ENCODE results near the gene MAGEA9B. TPM values are rescaled to one million over a fixed set of nuclear protein-coding genes. Genes with fewer than 3 reads are reported as not detected.
"Not testable (repeated sequence)": the region's sequence is repeated elsewhere in the genome, so short reads cannot be mapped to it uniquely, and the experiment has no call there.

The MAGEA9B gene
- total RNA-seq = not detected

DNA sequence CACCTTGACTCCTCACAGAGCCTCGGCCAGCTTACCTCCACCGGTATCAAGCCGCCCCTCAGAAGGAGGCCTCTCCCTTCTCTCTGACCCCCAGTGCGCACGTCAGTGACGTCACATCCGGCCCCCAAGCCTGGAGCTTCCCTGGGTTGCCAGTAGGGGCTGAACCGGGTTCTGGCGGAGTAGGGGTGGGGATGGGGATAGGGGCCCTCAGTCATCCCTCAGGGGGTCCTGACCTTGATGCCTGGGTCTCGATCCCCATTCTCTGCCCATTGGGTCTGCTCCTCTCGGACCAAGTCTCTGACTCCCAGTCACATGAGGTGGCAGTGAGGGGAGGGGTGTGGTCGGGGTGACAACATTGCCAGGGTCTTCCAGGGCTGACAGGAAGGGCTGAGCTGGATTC, at the start of gene MAGEA9B:
TSS of gene MAGEA9B (minus strand) at position 101 of the 400 bp plus-strand sequence. CDS start 4,280 bp downstream, outside the sequence.
- H3K4me3 ChIP-seq; H3K9me3 ChIP-seq; intact Hi-C loops (cut with DNase I); H3K36me3 ChIP-seq; DNase-seq (ENCODE audit: extremely low spot score); H3K4me1 ChIP-seq; H3K27ac ChIP-seq (replicated peaks in 1 of 4); H3K27me3 ChIP-seq: not testable (repeated sequence)
- no CpG with 5 or more reads among the region's 12 CpGs for WGBS

DNA sequence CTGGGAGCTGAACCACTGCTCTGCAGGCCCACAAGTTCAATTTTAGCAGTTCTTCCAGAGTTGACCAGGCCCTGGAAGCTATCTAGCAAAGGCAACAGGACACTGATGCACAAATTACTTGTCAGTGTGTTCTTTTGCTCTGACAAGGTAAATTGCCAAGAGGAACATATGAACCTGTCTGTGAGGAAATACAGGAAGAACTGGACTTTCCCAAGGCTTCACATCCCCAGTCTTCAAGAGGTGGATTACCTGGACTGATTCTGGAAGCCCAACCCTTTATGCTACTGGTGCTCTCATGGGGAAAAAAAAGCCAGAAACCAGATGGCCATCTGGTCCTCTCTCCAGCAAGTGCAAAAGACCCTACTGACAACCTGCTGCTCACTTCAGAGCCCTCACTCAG, 46.3 kb upstream of the MAGEA9B start:
- TF ChIP-seq EP300 (IDR thresholded peaks at IDR 0.05) (no peak), POLR2AphosphoS5 (IDR thresholded peaks at IDR 0.05) (no peak), POLR2A (IDR thresholded peaks at IDR 0.05; ENCODE audit: low read depth) (no peak)
- TF ChIP-seq, protein P1, sequence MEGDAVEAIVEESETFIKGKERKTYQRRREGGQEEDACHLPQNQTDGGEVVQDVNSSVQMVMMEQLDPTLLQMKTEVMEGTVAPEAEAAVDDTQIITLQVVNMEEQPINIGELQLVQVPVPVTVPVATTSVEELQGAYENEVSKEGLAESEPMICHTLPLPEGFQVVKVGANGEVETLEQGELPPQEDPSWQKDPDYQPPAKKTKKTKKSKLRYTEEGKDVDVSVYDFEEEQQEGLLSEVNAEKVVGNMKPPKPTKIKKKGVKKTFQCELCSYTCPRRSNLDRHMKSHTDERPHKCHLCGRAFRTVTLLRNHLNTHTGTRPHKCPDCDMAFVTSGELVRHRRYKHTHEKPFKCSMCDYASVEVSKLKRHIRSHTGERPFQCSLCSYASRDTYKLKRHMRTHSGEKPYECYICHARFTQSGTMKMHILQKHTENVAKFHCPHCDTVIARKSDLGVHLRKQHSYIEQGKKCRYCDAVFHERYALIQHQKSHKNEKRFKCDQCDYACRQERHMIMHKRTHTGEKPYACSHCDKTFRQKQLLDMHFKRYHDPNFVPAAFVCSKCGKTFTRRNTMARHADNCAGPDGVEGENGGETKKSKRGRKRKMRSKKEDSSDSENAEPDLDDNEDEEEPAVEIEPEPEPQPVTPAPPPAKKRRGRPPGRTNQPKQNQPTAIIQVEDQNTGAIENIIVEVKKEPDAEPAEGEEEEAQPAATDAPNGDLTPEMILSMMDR (IDR thresholded peaks at IDR 0.05) = no peak
- intact Hi-C loops (cut with DNase I) = no loop called here

DNA sequence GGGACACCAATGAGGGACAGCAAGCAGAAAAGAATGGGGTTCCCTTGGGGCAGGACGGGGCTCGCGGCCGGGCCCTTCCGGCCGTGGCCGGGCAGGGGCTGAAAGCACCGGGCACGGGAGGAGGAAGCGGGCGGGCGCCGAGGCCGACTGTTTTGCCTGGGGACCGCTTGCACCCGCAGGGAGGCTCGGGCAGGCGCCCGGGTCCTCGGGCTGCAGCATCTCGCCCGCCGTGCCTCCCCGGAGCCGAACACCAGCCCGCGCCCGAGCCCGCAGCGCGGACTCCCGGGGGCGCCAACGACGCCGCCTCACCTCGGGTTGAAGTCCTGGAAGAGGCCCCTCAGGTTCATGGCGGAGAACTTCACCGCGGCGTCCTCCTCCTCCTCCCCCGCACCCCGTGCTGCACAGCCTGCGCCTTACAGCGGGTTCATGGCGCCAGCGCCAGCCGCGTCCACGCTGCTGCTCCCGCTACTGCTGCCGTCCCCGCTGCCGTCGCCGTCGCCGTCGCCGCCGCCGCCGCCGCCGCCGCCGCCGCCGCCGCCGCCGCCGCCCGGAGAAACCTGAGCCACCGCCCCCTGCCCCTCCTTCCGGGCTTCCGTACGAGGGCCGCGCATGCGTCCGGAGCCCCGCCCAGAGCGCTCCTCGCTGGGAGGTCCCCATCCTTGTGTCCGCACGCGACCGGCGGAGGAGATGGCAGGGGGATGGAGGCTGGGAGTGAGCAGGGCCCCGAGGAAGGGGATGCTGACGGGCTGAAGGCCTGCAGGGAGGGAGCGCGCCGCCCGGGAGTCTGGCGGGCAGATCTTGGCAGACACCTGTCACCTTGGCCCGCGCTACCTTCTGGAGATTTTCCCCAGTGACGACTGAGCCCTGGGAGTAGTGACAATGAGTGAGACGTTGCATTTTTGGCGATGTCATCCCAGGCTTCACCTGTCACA, 44.2 kb upstream of the MAGEA9B start, which contains the start of gene TMEM185A:
TSS of gene TMEM185A (minus strand) at position 559 of the 932 bp plus-strand sequence. CDS start at position 347, 212 bp downstream.
- Histone ChIP-seq H3K27me3 (no peaks in the 10 kb centered on the region), H3K36me3 (no peaks in the 10 kb centered on the region), H3K4me3 (peak within 1 kb of the TSS; percentile 65 to 83 (median 72)), H3K4me1 (peaks cover 11 to 25% (median 19%) of the 10 kb centered on the region in 4 donors), H3K9me3 (no peaks in the 10 kb centered on the region), H3K27ac (replicated peaks in 1 of 4) (peak within 1 kb of the TSS; percentile 67 to 82 (median 76))
- DNase-seq (ENCODE audit: extremely low spot score) = no peak
- 37% methylated on average over 32 of the region's 102 CpGs for WGBS
- intact Hi-C loops (cut with DNase I) = no loop called here
- TF ChIP-seq POLR2AphosphoS5 (IDR thresholded peaks at IDR 0.05) (peak; percentile 56 to 59), POLR2A (IDR thresholded peaks at IDR 0.05; ENCODE audit: low read depth) (no peak)

More for the DNA sequence above, 46.3 kb upstream of the MAGEA9B start:
- Histone ChIP-seq H3K27ac (replicated peaks in 1 of 4) (no peak overlapping the region), H3K36me3 (no peaks in the 10 kb centered on the region), H3K4me3 (no peak overlapping the region), H3K27me3 (no peaks in the 10 kb centered on the region), H3K9me3 (no peaks in the 10 kb centered on the region), H3K4me1 (peaks cover 9 to 25% (median 15%) of the 10 kb centered on the region in 4 donors)
- DNase-seq (ENCODE audit: extremely low spot score) = no peak

DNA sequence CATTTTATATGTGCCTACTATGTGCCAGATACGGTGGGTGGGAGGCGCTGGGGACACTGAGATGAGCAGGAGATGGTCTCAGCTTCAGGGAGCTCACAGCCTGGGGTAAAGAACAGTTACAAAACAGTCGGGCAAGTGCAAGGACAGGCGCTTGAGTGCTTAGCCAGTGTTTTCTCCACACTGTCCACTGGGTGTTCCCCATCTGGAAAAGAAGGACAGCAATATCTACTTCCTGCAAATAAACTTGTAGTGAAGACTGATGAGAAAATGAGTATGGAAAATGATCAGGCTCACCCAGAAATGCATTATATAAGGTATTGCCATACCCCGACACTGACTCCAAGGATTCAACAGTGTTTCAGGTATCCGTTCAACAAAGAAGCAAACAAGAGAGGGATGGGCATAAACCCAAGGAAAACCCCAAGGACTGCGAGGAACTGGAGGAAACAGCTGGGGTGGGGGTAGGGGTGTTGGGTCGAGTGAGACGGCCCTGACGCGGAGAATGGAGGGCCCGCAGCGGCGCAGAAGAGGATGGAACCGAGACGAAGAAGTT, 43.5 kb upstream of the MAGEA9B start:
- H3K9me3 ChIP-seq = no peaks in the 10 kb centered on the region
- H3K4me3 ChIP-seq = peak overlapping the region; percentile 65 to 83 (median 72)
- H3K4me1 ChIP-seq = peaks cover 11 to 25% (median 19%) of the 10 kb centered on the region in 4 donors
- H3K27me3 ChIP-seq = no peaks in the 10 kb centered on the region
- intact Hi-C loops (cut with DNase I) = no loop called here
- no peaks in the 10 kb centered on the region for H3K36me3 ChIP-seq
- no peak for DNase-seq (ENCODE audit: extremely low spot score)
- peak overlapping the region; percentile 67 to 82 (median 76) for H3K27ac ChIP-seq (replicated peaks in 1 of 4)
- 41% methylated on average over 16 of the region's 16 CpGs for WGBS
- TF ChIP-seq, protein P1 (IDR thresholded peaks at IDR 0.05) = peak in 1 of 3 experiments; percentile 19
- TF ChIP-seq POLR2A (IDR thresholded peaks at IDR 0.05; ENCODE audit: low read depth) = no peak

- TF ChIP-seq, protein P1 (IDR thresholded peaks at IDR 0.05) = no peak
- TF ChIP-seq EP300 (IDR thresholded peaks at IDR 0.05) = no peak
- TF ChIP-seq POLR2AphosphoS5 (IDR thresholded peaks at IDR 0.05) = no peak
- TF ChIP-seq POLR2A (IDR thresholded peaks at IDR 0.05; ENCODE audit: low read depth) = no peak
- Histone ChIP-seq H3K4me3 (peak overlapping the region in 3 of 4 donors; percentile 65 to 83 (median 77)), H3K27me3 (no peaks in the 10 kb centered on the region), H3K4me1 (peaks cover 11 to 28% (median 19%) of the 10 kb centered on the region in 4 donors), H3K27ac (replicated peaks in 1 of 4) (no peak overlapping the region), H3K9me3 (no peaks in the 10 kb centered on the region), H3K36me3 (no peaks in the 10 kb centered on the region)
- intact Hi-C loops (cut with DNase I) = loop anchor here (5.0 kb wide), 1 partner anchor 68 kb away; no protein-coding TSS in a partner anchor
- 78% methylated on average over 5 of the region's 5 CpGs for WGBS
- DNase-seq (ENCODE audit: extremely low spot score) = no peak
Observed at GRCh38 chrX:149629730-149630387, 42.6 kb upstream of the MAGEA9B start.
